Measurements from ENCODE around the gene FBXO44.

The FBXO44 gene

GRCh38 chr1:11682799-11683198 lies 28.1 kb downstream of the FBXO44 start:
- H3K36me3 ChIP-seq (ENCODE audit: insufficient read depth, low read length) = no peaks in the 10 kb centered on the region
- H3K4me2 ChIP-seq (ENCODE audit: low read length) = no peak overlapping the region
- H3K4me1 ChIP-seq (ENCODE audit: insufficient read depth, low read length, severe bottlenecking) = peaks cover 7% of the 10 kb centered on the region
- TF ChIP-seq CTCF (IDR thresholded peaks at IDR 0.05; ENCODE audit: low read length) (no peak), EZH2 (IDR thresholded peaks at IDR 0.05; ENCODE audit: borderline replicate concordance, low read length) (no peak)
- H2AFZ ChIP-seq (ENCODE audit: low read length) = no peak overlapping the region
- no peaks in the 10 kb centered on the region for H3K79me2 ChIP-seq (ENCODE audit: insufficient read depth, low read length)
- no peaks in the 10 kb centered on the region for H3F3A ChIP-seq (ENCODE audit: insufficient read depth, low read length)
- H4K20me1 ChIP-seq (ENCODE audit: insufficient read depth, low read length) = no peaks in the 10 kb centered on the region
- H3K9me2 ChIP-seq (ENCODE audit: low read depth, low read length) = no peaks in the 10 kb centered on the region
- no peak overlapping the region for H3K9ac ChIP-seq (ENCODE audit: low read length)
- H3K9me3 ChIP-seq (ENCODE audit: low read length) = no peaks in the 10 kb centered on the region
- H3K27ac ChIP-seq (ENCODE audit: low read depth, low read length, poor library complexity, severe bottlenecking) = no peak overlapping the region
- H3K4me3 ChIP-seq (ENCODE audit: low read depth, low read length, poor library complexity, severe bottlenecking) = no peak overlapping the region
- no peaks in the 10 kb centered on the region for H3K27me3 ChIP-seq (ENCODE audit: insufficient read depth, low read length)

GRCh38 chr1:11684070-11684469 lies 29.4 kb downstream of the FBXO44 start:
- no peaks in the 10 kb centered on the region for H4K20me1 ChIP-seq (ENCODE audit: insufficient read depth, low read length)
- H3K4me2 ChIP-seq (ENCODE audit: low read length) = no peak overlapping the region
- H3K36me3 ChIP-seq (ENCODE audit: insufficient read depth, low read length) = no peaks in the 10 kb centered on the region
- H3F3A ChIP-seq (ENCODE audit: insufficient read depth, low read length) = no peaks in the 10 kb centered on the region
- no peak overlapping the region for H2AFZ ChIP-seq (ENCODE audit: low read length)
- no peak overlapping the region for H3K4me3 ChIP-seq (ENCODE audit: low read depth, low read length, poor library complexity, severe bottlenecking)
- H3K9me2 ChIP-seq (ENCODE audit: low read depth, low read length) = no peaks in the 10 kb centered on the region
- no peak for TF ChIP-seq EZH2 (IDR thresholded peaks at IDR 0.05; ENCODE audit: borderline replicate concordance, low read length)
- no peak for TF ChIP-seq CTCF (IDR thresholded peaks at IDR 0.05; ENCODE audit: low read length)
- no peaks in the 10 kb centered on the region for H3K79me2 ChIP-seq (ENCODE audit: insufficient read depth, low read length)
- no peaks in the 10 kb centered on the region for H3K9me3 ChIP-seq (ENCODE audit: low read length)
- no peaks in the 10 kb centered on the region for H3K27me3 ChIP-seq (ENCODE audit: insufficient read depth, low read length)
- peaks cover 7% of the 10 kb centered on the region for H3K4me1 ChIP-seq (ENCODE audit: insufficient read depth, low read length, severe bottlenecking)
- no peak overlapping the region for H3K27ac ChIP-seq (ENCODE audit: low read depth, low read length, poor library complexity, severe bottlenecking)
- H3K9ac ChIP-seq (ENCODE audit: low read length) = no peak overlapping the region

- H3F3A ChIP-seq (ENCODE audit: insufficient read depth, low read length) = no peaks in the 10 kb centered on the region
- no peak overlapping the region for H3K4me2 ChIP-seq (ENCODE audit: low read length)
- H3K79me2 ChIP-seq (ENCODE audit: insufficient read depth, low read length) = no peaks in the 10 kb centered on the region
- no peak overlapping the region for H2AFZ ChIP-seq (ENCODE audit: low read length)
- H3K4me3 ChIP-seq (ENCODE audit: low read depth, low read length, poor library complexity, severe bottlenecking) = no peak overlapping the region
- H3K9ac ChIP-seq (ENCODE audit: low read length) = no peak overlapping the region
- no peaks in the 10 kb centered on the region for H3K36me3 ChIP-seq (ENCODE audit: insufficient read depth, low read length)
- H3K27me3 ChIP-seq (ENCODE audit: insufficient read depth, low read length) = no peaks in the 10 kb centered on the region
- H3K4me1 ChIP-seq (ENCODE audit: insufficient read depth, low read length, severe bottlenecking) = peaks cover 7% of the 10 kb centered on the region
- H3K9me2 ChIP-seq (ENCODE audit: low read depth, low read length) = no peaks in the 10 kb centered on the region
- TF ChIP-seq EZH2 (IDR thresholded peaks at IDR 0.05; ENCODE audit: borderline replicate concordance, low read length) (no peak), CTCF (IDR thresholded peaks at IDR 0.05; ENCODE audit: low read length) (peak; percentile 34; the same call in 1 of the 2 replicates)
- H3K9me3 ChIP-seq (ENCODE audit: low read length) = no peaks in the 10 kb centered on the region
- H3K27ac ChIP-seq (ENCODE audit: low read depth, low read length, poor library complexity, severe bottlenecking) = no peak overlapping the region
- H4K20me1 ChIP-seq (ENCODE audit: insufficient read depth, low read length) = no peaks in the 10 kb centered on the region
Observed at GRCh38 chr1:11685210-11685752, 30.6 kb downstream of the FBXO44 start.
